CD4-positive, alpha-beta T cell treated with Interleukin-6 for 4 hours (primary cell): Measurements from ENCODE around the gene MYO1E.
"Not testable (repeated sequence)": the region's sequence is repeated elsewhere in the genome, so short reads cannot be mapped to it uniquely, and the experiment has no call there.

Experiments
- DNase-seq: peaks from one replicate; pipeline ENCODE4 v3.0.0-alpha.2; 2020; ENCODE audit warnings: mixed read lengths

MYO1E gene

DNA sequence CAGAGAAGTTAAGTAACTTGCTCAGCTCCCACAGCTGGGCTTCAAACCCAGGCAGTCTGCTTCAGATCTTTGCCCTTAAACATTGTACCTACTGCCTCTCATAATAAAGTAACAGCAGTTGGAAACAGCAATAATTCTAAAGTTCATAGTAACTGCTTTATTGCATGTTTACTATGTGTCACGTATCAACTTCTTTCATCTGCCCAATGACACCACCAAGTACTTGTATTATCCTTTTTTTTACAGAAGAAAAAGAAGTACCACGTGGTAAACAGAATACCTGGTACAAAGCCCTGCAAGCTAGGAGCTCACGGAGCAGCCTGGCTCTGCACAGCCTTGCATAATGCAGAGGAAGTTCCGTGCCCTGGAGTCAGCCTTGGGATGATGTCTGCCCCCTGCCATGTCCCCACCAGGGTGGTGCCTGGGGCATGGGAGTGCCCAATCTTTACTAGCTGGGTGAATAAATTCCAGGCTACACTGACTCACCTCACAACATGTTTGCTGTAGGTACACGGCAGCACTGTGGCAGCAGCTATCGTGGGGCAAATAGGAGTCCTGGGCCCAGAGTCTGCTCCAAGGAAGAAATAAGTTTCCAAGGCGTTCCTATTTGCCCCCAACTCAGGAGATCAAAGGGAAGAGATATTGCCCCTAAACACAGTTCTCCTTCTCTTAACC is 88.8 kb downstream of the MYO1E start:
- DNase-seq = no peak

DNA sequence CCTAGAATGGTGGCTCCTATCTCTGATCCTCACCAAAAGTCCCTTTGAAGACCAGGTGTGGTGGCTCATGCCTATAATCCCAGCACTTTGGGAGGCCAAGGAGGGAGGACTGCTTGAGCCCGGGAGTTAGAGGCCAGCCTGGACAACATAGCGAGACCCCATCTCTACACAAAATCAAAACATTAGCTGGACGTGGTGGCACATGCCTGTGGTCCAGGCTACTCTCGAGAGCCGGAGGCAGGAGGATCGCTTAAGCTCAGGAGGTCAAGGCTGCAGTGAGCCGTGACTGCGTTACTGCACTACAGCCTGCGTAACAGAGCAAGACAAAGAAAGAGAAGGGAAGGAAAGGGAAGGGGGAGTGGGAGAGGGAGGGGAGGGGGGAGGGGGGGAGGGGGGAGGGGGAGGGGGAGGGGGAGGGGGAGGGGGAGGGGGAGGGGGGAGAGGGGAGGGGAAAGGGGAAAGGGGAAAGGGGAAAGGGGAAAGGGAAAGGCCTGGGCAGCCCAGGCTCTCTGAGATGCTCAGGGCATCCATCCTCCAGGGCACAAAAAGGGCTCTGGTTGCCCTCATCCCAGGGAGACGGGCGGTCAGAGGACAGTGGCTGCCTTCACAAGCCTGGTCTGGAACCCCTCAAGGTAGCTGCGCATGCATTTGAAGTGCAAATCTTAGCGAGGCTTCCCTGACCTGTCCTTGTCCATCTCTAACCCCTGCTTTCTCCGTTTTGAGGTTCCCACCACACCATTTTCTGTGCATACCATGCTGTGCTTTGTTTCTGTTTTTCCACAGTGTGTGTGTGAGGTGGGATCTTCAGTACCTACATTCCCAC is 89.9 kb downstream of the MYO1E start:
- no peak for DNase-seq

DNA sequence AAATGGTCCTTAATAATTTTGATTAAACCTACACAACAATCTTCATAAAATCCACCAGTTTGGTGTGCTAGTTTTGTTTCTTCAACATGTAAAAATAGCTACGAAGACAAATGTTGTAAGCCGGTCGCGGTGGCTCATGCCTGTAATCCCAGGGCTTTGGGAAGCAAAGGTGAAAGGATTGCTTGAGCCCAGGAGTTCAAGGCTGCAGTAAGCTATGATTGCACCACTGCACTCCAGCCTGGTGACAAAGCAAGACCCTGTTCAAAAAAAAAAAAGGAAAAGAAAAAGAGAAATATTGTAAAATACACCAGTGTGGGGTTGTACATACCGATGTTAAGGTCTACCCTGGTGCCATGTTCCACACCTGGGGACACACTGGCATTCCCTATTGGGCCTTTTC is 91.0 kb downstream of the MYO1E start:
- DNase-seq = no peak

DNA sequence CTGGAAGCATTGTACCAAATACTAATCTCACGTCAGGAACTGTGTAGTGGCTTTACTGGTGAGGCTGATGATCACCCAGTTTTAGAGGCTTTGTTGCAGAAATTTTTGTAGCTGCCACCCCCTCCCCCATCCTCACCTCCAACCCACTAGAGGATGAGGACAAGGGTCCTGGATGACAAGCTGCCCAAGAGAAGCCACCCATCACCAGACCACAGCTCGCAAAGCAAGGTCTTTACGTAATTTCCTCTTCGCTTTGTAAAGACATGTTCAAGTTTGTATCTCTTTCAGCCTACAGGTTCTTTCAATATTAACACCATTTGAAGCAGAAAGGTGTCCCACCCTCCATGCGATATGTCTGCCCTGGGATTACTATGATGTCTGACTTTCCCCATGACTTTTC is 91.8 kb downstream of the MYO1E start:
- no peak for DNase-seq

DNA sequence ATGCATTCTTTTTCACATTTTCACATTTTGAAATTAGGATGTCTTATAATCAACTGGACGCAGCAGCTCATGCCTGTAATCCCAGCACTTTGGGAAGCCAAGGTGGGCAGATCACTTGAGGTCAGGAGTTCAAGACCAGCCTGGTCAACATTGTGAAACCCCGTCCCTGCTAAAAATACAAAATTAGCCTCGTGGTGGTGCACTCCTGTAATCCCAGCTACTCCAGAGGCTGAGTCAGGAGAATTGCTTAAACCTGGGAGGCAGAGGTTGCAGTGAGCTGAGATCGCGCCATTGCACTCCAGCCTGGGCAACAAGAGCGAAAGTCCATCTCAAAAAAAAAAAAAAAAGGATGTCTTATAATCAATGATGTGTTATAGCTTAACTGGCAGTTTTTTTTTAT is 92.4 kb downstream of the MYO1E start:
- not testable (repeated sequence) for DNase-seq

DNA sequence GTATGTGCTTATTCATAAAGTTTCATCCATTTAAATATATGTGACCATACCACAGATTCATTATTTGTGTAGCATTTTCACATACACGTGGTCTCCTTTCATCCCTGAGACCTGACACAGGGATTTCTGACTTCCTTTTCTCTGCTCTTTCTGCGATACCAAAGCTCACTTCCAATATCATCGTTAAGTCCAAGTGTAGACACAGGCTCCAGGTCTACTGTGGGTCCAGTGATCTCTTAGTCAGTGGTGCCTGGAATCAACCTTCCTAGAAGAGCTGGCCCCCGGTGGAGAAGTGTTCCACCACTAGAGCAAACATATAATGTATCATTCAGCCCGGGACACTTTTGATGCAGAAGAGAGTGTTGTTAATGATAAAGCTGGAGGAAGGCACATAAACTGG is 93.6 kb downstream of the MYO1E start:
- no peak for DNase-seq

DNA sequence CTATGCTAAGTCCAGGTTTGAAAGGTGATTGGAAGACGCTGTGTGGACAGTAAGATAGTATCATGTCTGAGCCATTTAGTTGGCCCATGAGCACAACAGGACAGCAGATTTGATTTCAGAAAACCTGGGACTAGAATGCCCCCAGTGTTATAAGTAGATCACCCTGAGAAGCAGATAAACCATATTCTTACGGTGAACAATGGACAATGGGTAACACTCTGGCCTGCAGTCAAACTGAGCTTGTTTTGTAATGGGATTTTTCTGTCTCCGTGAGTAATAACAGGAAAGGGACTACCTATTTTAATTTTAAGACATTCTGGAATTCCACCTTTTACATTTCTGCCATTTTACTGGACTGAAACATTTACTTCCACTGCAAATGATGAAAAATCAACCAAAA is 94.6 kb downstream of the MYO1E start:
- DNase-seq = no peak

DNA sequence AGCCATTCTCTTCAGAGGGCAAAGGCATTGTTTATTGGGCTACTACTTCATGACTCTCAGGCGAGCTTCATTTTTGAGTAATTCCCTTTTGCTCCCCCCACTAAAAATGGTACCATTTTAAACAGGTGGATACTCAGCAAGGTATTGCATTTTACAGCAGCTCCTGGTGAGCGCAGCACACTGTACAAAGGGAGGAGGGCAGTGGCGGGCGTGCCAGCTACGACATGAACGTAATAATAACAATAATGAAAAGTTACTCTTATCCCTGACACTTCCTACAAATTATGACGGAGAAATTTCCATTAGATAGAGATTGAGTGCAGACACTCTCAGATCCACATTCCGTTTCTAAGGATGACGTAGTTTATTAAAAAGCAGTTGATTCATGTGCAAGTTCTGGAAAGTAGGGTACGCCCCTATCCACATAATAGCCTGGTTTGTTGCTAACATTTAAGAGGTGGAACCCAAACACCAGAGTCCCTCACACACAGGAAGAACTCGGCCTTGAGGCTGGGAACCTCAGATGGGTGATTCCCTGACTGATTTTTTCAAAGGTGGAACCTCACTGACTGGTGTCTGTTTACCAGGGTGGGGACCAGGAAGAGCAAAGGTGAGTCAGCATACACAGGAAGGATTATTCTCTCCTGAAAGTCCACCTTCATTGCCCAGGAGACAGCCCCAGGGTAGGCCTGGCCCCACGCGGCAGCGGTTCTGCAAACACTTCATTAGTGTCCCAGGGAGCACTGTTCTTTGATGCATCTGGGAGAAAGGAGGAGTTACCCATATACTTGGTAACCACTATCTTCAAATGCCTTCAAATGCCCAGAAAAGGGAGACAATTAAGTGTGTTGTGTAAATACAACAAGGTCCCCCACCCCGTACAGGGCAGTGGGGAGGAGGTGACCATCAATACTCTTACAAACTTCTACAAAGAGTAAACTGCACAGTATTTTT is 96.2 kb downstream of the MYO1E start:
- no peak for DNase-seq

DNA sequence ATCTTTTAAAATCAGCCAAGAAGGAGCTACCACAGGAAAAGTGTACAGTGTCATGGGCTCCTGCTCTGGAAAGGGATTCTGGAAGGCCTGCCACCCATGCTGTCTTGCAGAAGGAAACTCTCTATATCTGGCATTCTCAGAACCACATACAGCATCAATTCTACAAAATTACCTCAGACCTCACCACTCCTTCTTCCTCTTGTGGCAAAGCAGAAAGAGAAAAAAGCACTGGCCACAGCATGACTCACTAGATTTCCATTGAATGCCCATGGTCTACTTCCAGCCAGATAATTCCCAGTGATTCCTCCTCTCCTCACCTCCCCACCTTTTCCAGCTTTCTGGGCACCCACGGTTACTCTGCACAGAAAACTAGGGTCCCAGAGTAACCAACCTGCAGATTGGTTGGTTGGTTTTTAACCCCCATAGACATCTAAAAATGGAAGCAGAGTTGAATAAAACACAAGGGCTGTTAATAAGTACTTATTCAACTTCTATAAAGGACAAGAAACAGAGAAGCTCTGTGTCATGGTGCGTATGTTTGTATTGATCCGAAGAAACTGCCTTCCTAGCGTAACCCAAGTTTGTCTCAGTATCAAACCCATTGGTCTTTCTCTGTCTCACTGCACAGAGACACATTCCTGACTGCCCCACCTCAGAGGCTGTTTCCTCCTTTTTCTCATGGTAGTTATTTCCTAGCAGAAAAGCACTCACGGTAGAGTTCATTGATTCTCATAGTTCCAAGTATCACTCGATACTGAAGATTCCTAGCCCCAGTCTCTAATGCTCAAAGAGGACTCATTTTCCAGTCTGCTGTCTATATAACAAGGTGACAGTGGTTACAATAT is 98.3 kb downstream of the MYO1E start:
- DNase-seq = no peak

DNA sequence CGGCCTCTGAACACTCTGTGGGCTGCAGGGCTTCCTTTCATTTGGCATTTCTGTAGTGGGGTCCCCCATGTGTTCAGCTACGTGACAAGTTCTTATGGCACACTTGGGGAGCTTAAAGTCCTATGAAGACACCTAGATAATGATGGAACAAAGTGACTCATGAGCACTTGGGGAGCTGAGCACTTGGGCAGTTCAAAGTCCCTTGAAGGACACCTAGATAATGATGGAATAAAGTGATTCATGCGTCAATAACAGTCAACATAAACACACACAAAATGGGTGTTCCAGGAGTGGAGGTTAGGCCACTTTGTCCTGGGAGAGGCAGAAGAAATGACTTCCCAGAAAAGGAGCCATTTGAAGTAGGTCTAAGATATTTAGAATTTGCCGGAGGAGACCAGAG is 99.4 kb downstream of the MYO1E start:
- DNase-seq = no peak

DNA sequence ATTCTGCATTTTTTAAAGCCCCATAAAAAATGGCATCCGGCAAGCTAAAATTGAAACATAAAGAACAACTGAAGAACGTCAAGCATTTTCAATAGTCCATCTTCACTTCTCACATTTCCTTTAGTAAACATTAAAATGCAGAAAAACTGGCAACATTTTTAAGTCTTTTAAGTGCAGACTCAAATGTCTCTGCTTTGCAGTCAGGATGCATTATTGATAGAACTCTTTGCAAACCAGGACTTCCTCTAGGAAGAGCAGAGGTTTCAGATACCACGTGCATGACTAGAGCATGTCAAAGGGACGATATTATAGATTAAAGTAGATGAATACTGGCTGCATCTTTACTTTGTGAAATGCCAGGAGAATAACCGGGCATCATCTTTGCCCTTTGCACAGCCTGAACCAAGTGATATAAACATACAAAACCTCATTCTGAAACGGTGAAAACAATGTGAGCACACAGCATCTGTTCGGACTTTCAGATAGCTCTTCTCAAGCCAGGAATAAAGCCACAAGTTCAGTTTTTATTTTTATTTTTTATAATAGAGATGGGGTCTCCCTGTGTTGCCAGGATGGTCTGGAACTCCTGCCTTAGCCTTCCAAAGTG is 101.0 kb downstream of the MYO1E start:
- no peak for DNase-seq

DNA sequence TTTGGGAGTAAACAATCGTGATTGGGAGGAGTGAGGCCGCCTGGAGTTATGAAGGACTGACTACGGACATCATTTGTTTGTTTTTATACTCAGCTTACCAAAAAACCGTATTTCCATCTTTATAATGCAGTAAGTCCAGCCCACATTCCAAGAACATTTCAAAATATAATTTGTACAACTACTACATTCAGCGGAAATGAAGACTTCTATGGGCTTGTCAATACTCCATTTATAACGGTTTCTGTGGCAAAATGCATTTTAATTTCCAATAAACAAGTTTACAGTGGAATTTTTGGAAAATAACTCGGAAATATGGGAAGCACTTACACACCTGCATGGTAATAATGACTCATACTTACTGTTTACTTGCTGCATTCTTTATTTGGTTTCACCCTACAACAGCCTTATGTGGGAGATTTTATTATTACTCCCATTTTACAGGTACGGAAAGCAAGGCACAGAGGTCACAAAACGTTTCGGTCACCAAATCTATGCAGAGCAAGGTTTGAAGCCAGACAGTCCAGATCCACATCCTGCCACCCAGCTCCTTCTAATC is 103.7 kb downstream of the MYO1E start:
- no peak for DNase-seq

DNA sequence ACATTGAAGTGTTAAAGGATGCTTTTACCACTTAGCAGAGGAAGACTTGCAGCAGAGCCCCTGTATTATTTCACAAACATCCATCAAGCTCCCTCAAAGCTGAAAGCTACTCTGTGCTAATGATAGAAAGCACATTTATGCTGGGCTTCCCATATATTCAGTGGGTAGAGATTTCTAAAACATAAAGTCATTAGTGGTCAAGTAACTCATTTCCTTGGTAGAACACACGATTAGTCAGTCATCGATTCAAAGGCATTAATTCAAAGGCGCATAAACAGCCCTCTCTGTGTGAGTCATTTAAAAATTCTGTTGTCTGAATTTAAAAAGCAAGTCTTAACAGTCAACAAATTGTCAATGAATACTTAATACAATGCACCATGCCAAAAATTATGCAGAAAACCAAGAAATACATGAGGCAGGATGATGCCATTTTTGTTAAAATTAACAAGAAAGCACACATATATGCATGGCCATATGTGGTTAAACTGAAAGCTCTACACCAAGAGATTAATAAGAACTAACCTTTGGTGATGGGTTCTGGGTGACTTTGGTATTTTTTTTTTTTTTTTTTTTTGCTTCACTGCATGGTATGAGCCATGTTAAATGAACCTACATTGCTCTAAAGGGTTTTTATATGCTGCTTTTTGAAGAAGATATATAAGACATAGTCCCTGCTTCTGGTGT is 104.4 kb downstream of the MYO1E start:
- no peak for DNase-seq

DNA sequence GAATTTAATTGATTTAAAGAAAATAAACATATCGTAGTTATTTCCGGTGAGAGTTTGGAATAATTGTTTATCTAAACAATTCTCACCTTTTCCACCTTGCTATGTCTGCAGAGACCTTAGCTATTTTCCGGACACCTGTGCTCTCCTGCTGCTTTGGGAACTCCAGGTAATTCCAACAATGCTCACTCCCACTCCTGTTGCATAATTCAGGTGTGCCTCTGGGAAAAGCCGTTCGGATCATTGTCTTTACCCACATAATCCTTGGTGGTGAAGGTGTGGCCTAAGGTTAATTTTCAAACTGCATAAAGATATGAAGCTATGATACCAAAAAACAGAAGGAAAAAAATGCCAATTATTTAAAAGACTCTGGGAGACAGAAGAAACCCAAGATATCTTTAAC is 106.6 kb downstream of the MYO1E start:
- DNase-seq = no peak

DNA sequence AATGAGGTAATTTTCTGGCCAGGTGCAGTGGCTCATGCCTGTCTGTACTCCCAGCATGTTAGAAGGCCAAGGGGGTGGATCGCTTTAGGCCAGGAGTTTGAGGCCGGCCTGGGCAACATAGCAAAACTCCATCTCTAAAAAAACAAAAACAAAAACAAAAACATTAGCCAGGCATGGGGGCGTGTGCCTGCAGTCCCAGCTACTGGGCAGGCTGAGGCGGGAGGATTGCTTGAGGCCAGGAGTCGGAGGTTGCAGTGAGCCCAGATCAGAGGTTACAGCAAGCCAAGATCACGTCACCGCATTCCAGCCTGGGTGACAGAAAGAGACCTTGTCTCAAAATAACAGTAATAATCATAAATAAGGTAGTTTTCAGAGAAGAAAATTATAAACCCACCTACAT is 110.4 kb downstream of the MYO1E start:
- no peak for DNase-seq

DNA sequence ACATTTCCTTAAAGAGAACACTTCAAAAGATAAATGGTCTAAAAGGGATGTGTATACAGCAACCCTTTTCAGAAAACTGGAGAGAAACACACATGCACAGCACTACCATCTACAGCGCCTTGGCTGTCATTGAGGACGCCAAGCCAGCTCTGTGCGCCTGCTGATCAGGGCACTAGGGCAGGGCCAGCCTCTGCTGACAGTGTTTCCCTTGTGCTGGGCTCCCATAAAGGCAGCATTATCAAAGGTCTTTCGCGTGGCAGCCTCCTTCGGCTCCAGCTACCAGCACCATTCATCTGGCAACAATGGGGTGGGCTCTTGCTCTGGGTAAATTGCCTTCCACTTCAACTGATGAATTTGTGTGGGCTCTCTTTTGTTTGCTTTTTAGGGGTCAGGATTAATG is 112.6 kb downstream of the MYO1E start:
- DNase-seq = no peak

DNA sequence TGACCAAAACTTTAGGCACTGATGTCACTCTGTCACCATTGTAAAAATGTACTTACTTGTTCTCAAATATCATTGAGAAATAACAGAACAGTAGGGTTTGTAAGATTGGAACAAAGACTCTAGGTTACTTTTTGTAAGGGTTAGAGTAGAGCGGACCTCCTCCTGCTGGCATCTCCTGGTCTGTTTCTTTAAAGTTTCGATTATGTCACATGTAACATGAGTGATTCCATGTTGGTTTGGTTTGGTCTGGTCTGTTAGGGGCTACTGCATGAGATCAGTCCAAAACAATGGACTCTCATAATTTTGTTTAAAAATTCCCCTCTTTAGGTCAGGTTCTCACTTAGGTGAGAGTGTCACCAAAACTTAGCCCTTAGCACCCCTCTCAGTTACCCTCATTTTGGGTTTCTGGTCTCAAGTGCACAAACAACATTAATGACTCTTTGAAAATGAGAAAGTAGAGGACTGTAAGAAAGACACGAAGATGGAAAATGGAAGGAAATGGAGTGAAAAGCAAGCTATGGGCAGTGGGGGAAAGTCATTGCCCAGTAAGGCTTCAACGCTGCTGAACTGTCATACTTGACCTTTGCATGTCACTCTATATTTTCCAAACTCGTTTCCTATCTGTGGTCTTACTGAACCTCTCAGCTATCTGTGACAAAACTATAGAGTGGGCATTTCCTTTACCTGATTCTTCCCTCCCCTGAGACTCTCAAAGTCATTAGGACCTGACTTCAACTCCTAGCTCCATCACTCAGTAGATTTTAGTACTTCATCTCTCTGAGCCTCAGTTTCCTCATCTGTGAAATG is 113.3 kb downstream of the MYO1E start:
- no peak for DNase-seq

DNA sequence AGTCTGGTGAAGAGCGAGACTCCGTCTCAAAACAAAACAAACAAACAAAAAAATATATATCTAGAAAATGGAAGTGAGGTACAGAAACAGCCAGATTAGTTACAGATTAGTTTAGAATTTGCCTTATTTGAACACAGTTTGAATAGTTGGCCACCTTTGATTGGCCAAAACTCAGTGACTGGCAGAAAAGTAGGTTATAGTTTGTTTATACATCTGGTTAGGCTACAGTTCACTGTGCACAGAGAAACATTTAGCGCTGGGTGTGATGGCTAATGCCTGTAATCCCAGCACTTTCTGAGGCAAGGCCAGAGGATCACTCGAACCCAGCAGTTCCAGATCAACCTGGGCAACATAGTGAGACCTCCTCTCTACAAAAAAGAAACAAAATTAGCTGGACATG is 114.4 kb downstream of the MYO1E start:
- DNase-seq = no peak

DNA sequence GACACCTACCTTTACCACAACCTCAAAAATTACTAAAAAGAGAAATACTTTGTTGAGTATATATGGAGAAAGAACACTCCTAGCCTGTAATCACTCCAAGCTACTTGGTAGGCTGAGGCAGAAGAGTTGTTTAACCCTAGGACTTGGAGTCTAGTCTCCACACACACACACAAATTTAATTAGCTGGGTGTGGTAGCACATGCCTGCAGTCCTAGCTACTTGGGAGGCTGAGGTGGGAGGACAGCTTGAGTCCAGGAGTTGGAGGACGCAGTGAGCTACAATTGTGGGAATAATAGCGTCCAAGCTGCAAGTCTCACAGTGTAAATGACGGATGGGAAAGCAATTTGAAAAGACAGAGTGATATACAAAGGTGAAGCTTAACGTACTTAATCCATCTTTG is 115.5 kb downstream of the MYO1E start:
- DNase-seq = no peak

DNA sequence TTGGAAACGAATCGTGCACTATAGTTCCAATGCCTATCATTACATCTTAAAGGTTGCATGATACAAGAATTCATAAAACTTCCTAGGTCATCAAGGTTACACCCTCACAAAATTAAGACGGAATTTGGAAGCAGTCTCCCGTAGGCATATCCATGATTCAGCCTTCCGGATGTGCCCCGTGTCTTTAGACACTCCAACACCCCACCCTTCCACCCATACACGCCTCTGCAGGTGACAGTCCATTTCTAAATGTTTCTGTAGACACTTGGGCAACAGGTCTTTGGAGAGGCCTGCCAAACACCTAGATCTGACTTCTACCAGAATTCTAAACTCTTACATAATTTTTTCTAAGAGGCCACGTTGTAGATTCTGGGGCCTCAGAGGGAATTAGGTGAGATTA is 116.2 kb downstream of the MYO1E start:
- no peak for DNase-seq
